Prostate gland (tissue), 2 donors: ENCODE results near the gene WDR49. TPM values are rescaled to one million over a fixed set of nuclear protein-coding genes. Genes with fewer than 3 reads are reported as not detected.

Source experiments
- DNase-seq: peaks from one replicate; pipeline ENCODE4 v3.0.0-alpha.2; 2019; ENCODE audit warnings: low spot score
- H3K27ac ChIP-seq, 2 donors: fragments of 200-600 bp; sonication (generic); 2 replicates each; pipeline ENCODE4 v1.5.1; 2017 to 2019
- H3K27me3 ChIP-seq: fragments of 200-600 bp; sonication (generic); replicated peaks from 2 replicates; pipeline ENCODE4 v1.5.1; 2019; ENCODE audit not compliant: insufficient read depth
- H3K36me3 ChIP-seq, 2 donors: fragments of 200-600 bp; sonication (generic); 1 replicate in 1 of 2; 2 replicates in 1 of 2; pipeline versions ENCODE4 v1.5.1 to v1.8.1; 2017 to 2019
- H3K4me1 ChIP-seq: fragments of 200-600 bp; sonication (generic); replicated peaks from 2 replicates; pipeline ENCODE4 v1.5.1; 2019
- H3K4me3 ChIP-seq, 2 donors: fragments of 200-600 bp; sonication (generic); 2 replicates each; pipeline ENCODE4 v1.5.1; 2017 to 2019
- H3K9me3 ChIP-seq: fragments of 200-600 bp; sonication (generic); 2 replicates; pipeline ENCODE4 v1.5.1; 2017
- POLR2A ChIP-seq: fragments of 450-650 bp; IDR thresholded peaks from one replicate; pipeline ENCODE4 v1.6.1; 2016; ENCODE audit warnings: antibody characterized with exemption, mild to moderate bottlenecking
- POLR2AphosphoS5 ChIP-seq: sonication (generic); formaldehyde crosslinking; IDR thresholded peaks from one replicate; pipeline ENCODE4 v1.6.1; 2017; ENCODE audit warnings: antibody characterized with exemption
- WGBS: methylation state at CpG from one replicate; pipeline ENCODE4 v1.1.5; 2018; 5-methylcytosine and 5-hydroxymethylcytosine counted together
- intact Hi-C: fragments of 100-400 bp; cut with DNase I; formaldehyde crosslinking; loops from one replicate; pipeline ENCODE4 v1.14.2; 2022
- total RNA-seq, 2 donors: library from RNA; depleted of rRNA; stranded (reverse); fragments of >200 nt; gene quantifications; one replicate each; pipeline ENCODE4 v1.1.0, GENCODE V29; 2016
- TF ChIP-seq, protein P1 (sequence below), 4 experiments: fragments of 200-600 bp in 2 of 4; fragments of 450-650 bp in 2 of 4; sonication (generic) in 2 of 4; IDR thresholded peaks; 1 replicate in 3 of 4; 2 replicates in 1 of 4; pipeline ENCODE4 v1.5.1; 2016 to 2019; ENCODE audit warnings: antibody characterized with exemption in 4 of 4, mild to moderate bottlenecking in 2 of 4, moderate library complexity in 2 of 4

WDR49 gene
- total RNA-seq, 2 donors from 2014 or later = 0.45 to 1.5 TPM

DNA sequence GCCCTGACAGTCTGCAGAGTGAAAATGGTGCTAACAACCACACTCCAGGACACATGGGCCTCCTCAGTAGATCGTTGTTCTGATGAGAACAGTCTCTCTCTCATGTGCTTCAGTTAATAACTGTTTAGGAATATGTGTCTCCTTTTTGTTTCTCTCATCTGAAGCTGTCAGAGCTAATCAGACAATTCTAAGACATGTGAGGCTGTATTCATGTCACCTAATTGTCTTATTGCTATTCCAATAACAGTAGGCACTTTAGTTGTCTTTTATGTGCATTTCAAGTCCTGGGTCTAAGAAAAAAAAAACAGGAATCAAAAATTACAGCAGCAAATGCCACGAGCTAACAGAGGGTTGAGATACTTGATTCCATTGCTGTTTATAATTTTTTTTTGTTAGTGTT, 89.1 kb downstream of the WDR49 start:
- intact Hi-C loops = no loop called here
- Histone ChIP-seq H3K27me3 (no peaks in the 10 kb centered on the region), H3K4me3 (no peak overlapping the region), H3K9me3 (no peaks in the 10 kb centered on the region), H3K36me3 (no peaks in the 10 kb centered on the region), H3K27ac (no peak overlapping the region), H3K4me1 (no peaks in the 10 kb centered on the region)
- no peak for DNase-seq
- TF ChIP-seq, protein P1, sequence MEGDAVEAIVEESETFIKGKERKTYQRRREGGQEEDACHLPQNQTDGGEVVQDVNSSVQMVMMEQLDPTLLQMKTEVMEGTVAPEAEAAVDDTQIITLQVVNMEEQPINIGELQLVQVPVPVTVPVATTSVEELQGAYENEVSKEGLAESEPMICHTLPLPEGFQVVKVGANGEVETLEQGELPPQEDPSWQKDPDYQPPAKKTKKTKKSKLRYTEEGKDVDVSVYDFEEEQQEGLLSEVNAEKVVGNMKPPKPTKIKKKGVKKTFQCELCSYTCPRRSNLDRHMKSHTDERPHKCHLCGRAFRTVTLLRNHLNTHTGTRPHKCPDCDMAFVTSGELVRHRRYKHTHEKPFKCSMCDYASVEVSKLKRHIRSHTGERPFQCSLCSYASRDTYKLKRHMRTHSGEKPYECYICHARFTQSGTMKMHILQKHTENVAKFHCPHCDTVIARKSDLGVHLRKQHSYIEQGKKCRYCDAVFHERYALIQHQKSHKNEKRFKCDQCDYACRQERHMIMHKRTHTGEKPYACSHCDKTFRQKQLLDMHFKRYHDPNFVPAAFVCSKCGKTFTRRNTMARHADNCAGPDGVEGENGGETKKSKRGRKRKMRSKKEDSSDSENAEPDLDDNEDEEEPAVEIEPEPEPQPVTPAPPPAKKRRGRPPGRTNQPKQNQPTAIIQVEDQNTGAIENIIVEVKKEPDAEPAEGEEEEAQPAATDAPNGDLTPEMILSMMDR (IDR thresholded peaks at IDR 0.05) = no peak
- no peak for TF ChIP-seq POLR2A
- TF ChIP-seq POLR2AphosphoS5 = no peak
- 49% methylated on average over 2 of the region's 2 CpGs for WGBS

DNA sequence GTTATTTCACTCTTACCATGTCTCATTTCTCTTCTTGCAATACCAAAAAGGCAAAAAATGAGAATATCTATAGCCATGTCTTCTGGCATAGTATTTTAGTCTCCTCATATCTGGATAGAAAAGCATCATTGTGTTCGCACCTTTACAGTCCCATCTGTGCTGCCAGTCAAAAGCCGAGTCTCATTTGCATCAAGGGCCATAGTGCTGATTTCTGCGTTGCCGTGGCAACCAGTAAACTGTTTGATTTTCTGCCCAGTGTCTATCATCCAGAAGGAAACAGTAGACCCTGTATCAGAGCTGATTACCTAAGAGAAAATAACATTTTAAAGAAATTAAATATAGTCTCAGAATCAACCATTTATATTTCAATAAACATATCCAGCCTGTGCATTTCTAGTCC, 93.8 kb downstream of the WDR49 start:
- H3K27ac ChIP-seq = no peak overlapping the region
- no peaks in the 10 kb centered on the region for H3K4me1 ChIP-seq
- 92% methylated on average over 4 of the region's 4 CpGs for WGBS
- intact Hi-C loops = no loop called here
- no peaks in the 10 kb centered on the region for H3K27me3 ChIP-seq
- no peak for DNase-seq
- no peak overlapping the region for H3K4me3 ChIP-seq
- no peaks in the 10 kb centered on the region for H3K9me3 ChIP-seq
- TF ChIP-seq POLR2AphosphoS5 (no peak), POLR2A (no peak)
- TF ChIP-seq, protein P1 (IDR thresholded peaks at IDR 0.05) = no peak
- no peaks in the 10 kb centered on the region for H3K36me3 ChIP-seq

DNA sequence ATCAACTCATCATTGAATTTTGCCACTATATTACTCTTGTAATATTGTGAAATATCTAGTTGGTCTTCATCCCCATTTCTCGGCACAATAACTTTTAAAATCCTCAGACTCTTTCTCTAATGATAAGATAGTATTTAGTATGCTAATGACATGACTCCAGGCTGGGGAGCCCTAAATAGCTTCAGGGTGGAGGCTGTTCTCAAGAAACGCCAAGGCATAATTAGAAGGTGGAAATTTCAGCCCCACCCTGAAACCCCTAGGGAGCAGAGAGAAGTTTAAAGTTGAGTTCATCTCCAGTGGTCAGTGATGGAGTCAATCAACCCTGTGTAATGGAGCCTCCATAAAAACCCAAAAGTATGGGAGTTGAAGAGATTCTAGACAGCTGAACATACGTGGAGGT, 98.8 kb downstream of the WDR49 start:
- Histone ChIP-seq H3K27me3 (no peaks in the 10 kb centered on the region), H3K36me3 (no peaks in the 10 kb centered on the region), H3K27ac (no peak overlapping the region), H3K4me3 (no peak overlapping the region), H3K4me1 (no peaks in the 10 kb centered on the region), H3K9me3 (no peaks in the 10 kb centered on the region)
- 76% methylated on average over 3 of the region's 3 CpGs for WGBS
- intact Hi-C loops = no loop called here
- TF ChIP-seq, protein P1 (IDR thresholded peaks at IDR 0.05) = no peak
- TF ChIP-seq POLR2AphosphoS5 = no peak
- TF ChIP-seq POLR2A = no peak
- DNase-seq = no peak

DNA sequence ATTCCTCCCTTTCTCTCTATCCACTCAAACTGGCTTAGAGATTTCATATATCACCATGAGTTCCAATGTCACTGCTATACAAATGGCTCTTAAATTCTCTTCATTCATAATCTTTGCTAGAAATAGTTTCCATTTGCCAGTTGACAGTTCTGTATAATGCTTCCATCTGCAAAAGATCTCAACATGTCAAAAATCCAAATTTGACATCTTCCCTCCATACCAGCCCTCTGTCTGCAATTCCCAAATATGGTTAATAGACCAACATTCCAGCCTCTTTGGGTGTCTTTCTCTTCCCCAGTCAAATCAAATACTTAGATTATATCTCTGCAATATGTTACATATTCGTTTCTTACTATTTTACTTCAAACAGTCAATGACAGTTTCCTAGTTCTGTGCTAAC, 115.7 kb downstream of the WDR49 start:
- TF ChIP-seq POLR2AphosphoS5 (no peak), POLR2A (no peak)
- TF ChIP-seq, protein P1 (IDR thresholded peaks at IDR 0.05) = no peak
- DNase-seq = no peak
- no peaks in the 10 kb centered on the region for H3K36me3 ChIP-seq
- 74% methylated on average over 1 of the region's 1 CpG for WGBS
- H3K27me3 ChIP-seq = no peaks in the 10 kb centered on the region
- H3K27ac ChIP-seq = no peak overlapping the region
- H3K4me1 ChIP-seq = no peaks in the 10 kb centered on the region
- intact Hi-C loops = no loop called here
- H3K4me3 ChIP-seq = no peak overlapping the region
- no peaks in the 10 kb centered on the region for H3K9me3 ChIP-seq

DNA sequence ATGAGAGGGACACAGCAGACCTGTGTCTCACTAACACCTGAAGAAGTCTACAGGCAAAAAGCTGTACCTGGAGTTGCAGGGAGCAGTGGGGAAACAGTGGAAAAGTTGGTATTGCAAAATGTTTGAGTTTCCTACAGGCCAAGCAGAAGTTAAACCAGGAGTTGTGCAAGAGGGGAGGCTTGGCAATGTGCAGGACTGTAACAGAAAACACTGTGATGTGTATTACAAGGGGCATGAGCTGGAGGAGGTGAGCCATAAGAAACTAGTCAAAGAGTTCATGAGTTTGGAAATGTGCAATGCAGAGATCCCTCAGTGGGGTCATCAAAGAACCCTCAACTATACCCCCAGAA, 132.8 kb downstream of the WDR49 start:
- DNase-seq = no peak
- Histone ChIP-seq H3K27ac (no peak overlapping the region), H3K4me1 (no peaks in the 10 kb centered on the region), H3K9me3 (no peaks in the 10 kb centered on the region), H3K36me3 (no peaks in the 10 kb centered on the region), H3K27me3 (no peaks in the 10 kb centered on the region), H3K4me3 (no peak overlapping the region)
- intact Hi-C loops = no loop called here
- TF ChIP-seq, protein P1 (IDR thresholded peaks at IDR 0.05) = no peak
- no peak for TF ChIP-seq POLR2A
- TF ChIP-seq POLR2AphosphoS5 = no peak
